Epithelial cell of esophagus (primary cell): ENCODE measurements around the gene FRYL.
A peak's percentile ranks its signal among the peaks of the same experiment; 100 is the strongest.
"Not testable (repeated sequence)": the region's sequence is repeated elsewhere in the genome, so short reads cannot be mapped to it uniquely, and the experiment has no call there.

Experiments
- DNase-seq: peaks from one replicate; pipeline ENCODE4 v3.0.0; 2010; ENCODE audit warnings: low read depth
- H3K4me3 ChIP-seq: 2 replicates; pipeline ENCODE4 v1.5.1; 2011; ENCODE audit warnings: mild to moderate bottlenecking, low read length, control low read depth
- CTCF ChIP-seq: IDR thresholded peaks from 2 replicates; pipeline ENCODE4 v1.5.1; 2011; ENCODE audit warnings: low read depth, mild to moderate bottlenecking, low read length, control low read depth, inconsistent platforms; ENCODE audit not compliant: insufficient read depth; ENCODE audit errors: missing control alignments

The FRYL gene

GRCh38 chr4:48742412-48742811, 37.7 kb downstream of the FRYL start:
- no peak for TF ChIP-seq CTCF
- H3K4me3 ChIP-seq: no peak overlapping the region

GRCh38 chr4:48739560-48740019, 40.5 kb downstream of the FRYL start:
- H3K4me3 ChIP-seq: no peak overlapping the region
- TF ChIP-seq CTCF: no peak
- no peak for DNase-seq

More at GRCh38 chr4:48742412-48742811, 37.7 kb downstream of the FRYL start:
- DNase-seq: peak; percentile 48

- H3K4me3 ChIP-seq: no peak overlapping the region
- no peak for TF ChIP-seq CTCF
- no peak for DNase-seq
These were observed 41.2 kb downstream of the FRYL start for GRCh38 chr4:48738856-48739255.

- not testable (repeated sequence) for DNase-seq, H3K4me3 ChIP-seq
These were observed 51.1 kb downstream of the FRYL start for GRCh38 chr4:48728906-48729496.

- no peak for DNase-seq
- H3K4me3 ChIP-seq: no peak overlapping the region
- TF ChIP-seq CTCF: no peak
These were observed 52.2 kb downstream of the FRYL start for GRCh38 chr4:48727666-48728459.

GRCh38 chr4:48725414-48725813, 54.7 kb downstream of the FRYL start:
- no peak for TF ChIP-seq CTCF
- no peak for DNase-seq

GRCh38 chr4:48722509-48723446, 57.3 kb downstream of the FRYL start:
- TF ChIP-seq CTCF: no peak
- H3K4me3 ChIP-seq: no peak overlapping the region
- DNase-seq: no peak

More at GRCh38 chr4:48725414-48725813, 54.7 kb downstream of the FRYL start:
- H3K4me3 ChIP-seq: no peak overlapping the region
